NCI-H2196 treated with DMSO at 0.1 percent for 48 hours (cell line): Measurements from ENCODE around the gene GDF7.
"Not testable (repeated sequence)": the region's sequence is repeated elsewhere in the genome, so short reads cannot be mapped to it uniquely, and the experiment has no call there.

Experiments
- DNase-seq: peaks from one replicate; lab custom pipeline; 2025; ENCODE audit not compliant: unreplicated experiment; lab: John Stamatoyannopoulos, UW

Gene GDF7

GRCh38 chr2:20693317-20693716, 26.4 kb downstream of the GDF7 start:
- DNase-seq, result no peak

GRCh38 chr2:20696366-20696765, 29.4 kb downstream of the GDF7 start:
- no peak for DNase-seq

DNA sequence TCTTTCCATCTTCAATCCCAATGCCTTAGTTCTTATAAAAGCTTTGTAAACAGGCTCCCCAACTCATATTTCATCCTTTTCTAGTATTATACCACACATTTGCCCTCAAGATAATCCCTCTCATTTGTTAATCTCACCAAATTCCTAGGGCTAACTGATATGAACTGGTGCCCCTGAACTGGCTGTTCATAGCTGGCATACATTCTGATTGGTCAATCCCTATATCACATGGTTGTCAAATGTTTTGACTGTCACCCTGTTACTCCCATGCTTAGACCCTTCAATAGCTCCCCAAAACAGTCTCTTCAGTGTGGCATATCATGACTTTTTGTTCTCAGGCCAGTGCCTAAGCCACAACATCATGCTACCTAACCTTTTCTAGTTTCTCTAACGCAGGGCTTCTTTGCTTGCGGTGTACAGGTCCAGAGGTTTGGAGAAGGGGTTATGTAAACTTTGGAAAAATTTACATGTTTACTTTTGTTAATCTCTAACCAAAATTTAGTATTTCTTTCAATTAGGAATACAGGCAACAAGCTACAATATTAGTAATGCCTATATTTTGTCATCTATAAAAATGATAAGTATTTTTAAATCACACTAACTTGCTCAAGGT, 30.5 kb downstream of the GDF7 start:
- DNase-seq, result no peak

GRCh38 chr2:20698916-20699613, 32.1 kb downstream of the GDF7 start:
- DNase-seq, result no peak

- no peak for DNase-seq
Measured at GRCh38 chr2:20702563-20702962, 35.6 kb downstream of the GDF7 start.

DNA sequence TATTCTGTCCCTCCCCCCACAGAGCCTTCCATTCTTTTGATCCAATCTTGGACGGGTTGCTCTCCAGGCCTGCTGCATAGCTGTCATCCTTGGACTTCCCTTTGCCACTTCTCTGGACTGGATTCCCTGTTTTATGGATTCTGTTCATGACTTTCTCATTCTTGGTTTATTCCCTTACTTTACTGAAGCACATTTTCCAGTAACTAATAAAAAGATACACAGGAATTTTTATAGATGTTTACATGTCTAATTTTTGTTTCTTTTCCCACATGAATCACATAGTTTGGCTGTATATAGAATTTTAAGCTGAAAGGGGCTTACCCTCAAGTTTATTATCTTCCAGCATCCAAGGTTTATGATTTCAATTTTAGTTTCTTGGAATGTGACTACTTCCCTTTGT, 37.9 kb downstream of the GDF7 start:
- DNase-seq, result no peak

GRCh38 chr2:20706217-20706616, 39.3 kb downstream of the GDF7 start:
- DNase-seq, result no peak

DNA sequence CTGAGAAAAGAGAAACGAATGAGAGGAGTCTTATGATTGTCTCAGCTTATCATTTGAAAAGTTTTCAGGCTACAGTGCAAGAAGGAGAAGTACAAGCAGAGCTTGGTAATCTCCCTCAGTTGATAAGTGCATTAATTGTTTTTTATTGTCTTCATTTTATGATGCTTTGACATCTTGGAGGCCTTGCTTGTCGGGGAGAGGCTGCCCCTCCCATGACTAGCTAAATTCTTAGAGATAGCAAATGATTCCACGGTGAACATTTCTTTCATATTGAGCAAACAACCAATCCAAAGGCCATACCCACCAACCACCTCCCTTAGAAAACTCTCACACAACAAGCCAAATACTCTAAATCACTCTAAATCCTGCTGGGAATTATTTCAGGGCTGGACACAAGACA, 39.8 kb downstream of the GDF7 start:
- DNase-seq, result no peak

GRCh38 chr2:20707601-20708000, 40.7 kb downstream of the GDF7 start:
- no peak for DNase-seq

GRCh38 chr2:20711641-20712040, 44.7 kb downstream of the GDF7 start:
- DNase-seq, result not testable (repeated sequence)

DNA sequence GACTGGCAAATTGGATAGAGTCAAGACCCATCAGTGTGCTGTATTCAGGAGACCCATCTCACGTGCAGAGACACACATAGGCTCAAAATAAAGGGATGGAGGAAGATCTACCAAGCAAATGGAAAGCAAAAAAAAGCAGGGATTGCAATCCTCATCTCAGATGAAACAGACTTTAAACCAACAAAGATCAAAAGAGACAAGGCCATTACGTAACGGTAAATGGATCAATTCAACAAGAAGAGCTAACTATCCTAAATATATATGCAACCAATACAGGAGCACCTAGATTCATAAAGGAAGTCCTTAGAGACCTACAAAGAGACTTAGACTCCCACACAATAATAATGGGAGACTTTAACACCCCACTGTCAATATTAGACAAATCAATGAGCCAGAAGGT, 46.6 kb downstream of the GDF7 start:
- DNase-seq, result not testable (repeated sequence)

DNA sequence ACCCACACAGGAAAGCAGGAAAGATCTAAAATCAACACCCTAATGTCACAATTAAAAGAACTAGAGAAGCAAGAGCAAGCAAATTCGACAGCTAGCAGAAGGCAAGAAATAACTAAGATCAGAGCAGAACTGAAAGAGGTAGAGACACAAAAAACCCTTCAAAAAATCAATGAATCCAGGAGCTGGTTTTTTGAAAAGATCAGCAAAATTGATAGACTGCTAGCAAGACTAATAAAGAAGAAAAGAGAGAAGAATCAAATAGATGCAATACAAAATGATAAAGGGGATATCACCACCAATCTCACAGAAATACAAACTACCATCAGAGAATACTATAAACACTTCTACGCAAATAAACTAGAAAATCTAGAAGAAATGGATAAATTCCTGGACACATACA, 47.5 kb downstream of the GDF7 start:
- DNase-seq, result not testable (repeated sequence)

- DNase-seq, result not testable (repeated sequence)
Measured at GRCh38 chr2:20716164-20716563, 49.2 kb downstream of the GDF7 start.

DNA sequence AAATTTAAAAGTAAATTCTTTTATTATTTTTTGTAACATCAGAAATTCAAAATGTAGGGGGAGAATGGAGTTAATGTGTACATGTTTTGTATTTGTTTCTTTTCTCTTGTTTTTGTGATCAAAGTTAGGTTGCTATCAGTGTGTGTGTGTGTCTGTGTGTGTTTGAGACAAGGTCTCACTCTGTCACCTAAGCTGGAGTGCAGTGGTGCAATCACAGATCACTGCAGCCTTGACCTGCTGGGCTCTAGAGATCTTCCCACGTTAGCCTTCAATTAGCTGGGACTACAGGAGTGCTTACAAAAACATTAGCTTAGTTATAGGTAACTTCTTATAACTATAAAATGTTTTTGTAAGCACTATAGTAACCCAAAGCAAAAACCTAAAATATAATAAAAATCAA, 50.7 kb downstream of the GDF7 start:
- no peak for DNase-seq

DNA sequence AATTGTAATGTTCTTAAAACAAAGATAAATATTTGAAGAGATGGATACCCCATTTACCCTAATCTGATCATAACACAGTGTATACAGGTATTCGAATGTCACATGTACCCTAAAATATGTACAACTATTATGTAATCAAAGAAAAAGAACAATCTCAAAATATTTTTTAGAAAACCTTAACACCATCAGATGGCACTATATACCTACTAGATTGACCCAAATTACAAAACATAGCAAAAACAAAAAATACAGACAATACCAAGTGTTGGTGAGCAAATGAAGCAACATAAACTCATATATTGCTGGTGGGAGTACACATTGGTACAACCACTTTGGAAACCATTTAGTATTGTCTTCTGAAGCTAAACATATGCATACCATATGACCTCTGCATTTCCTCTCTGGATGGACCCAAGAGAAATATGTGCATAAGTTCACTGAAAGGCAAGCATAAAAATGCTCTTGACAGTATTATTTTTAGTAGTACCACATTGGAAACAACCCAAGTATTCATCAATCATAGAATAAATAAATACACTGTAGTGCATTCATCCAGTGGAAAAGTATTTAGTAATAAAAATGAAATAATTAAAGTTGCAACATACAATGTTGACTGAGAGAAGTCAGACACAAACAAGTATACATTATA, 55.8 kb downstream of the GDF7 start:
- no peak for DNase-seq

GRCh38 chr2:20723543-20723942, 56.6 kb downstream of the GDF7 start:
- DNase-seq, result no peak

GRCh38 chr2:20724500-20725053, 57.6 kb downstream of the GDF7 start:
- no peak for DNase-seq

GRCh38 chr2:20725782-20726181, 58.8 kb downstream of the GDF7 start:
- DNase-seq, result no peak

DNA sequence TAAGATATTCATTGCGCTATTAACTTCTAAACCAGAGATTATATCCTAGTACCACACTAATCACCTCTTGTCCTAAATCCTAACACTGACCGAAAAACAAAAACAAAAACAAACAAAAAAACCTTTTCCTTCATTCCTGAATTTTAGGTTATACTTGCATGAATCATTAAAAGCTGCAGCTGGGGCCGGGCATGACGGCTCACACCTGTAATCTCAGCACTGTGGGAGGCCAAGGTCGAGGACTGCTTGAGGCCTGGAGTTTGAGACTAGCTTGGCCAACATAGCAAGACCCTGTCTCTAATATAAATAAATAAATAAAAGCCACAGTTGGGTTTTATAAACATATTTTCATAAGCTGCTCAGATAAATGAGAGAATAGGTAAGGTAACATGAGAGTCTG, 60.0 kb downstream of the GDF7 start:
- DNase-seq, result no peak

DNA sequence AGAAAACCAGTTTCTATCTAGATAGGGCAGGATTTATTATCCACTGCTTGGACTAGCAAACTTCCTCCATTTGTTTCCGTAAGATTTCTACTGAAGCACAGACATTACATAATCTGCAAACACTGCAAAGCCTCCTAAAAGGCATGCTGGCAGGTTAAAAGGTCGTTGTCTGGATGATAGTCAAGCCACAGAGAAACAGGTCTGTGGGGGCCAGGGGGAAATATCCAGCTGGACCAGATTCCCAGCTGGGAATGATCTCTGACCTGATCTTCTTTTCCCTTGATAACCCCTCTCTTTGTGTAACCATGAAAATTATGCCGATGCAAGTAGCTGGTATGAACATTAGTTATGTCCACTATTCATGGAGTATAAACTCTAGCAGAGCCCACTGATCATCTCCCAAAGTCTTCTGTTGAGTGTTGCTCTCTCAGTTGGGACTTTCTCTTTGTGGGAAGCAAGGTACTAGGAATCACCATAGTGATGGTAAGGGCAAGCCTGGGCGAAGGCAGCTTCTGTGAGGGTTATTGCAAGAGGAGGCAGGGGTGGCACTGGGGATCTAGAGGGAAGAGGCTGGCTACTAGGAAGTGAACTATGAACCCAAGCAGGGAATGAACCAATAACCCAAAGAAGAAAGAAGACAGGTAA, 61.3 kb downstream of the GDF7 start:
- DNase-seq, result no peak
